Mucosa of descending colon (tissue), 3 donors: Measurements from ENCODE around the gene ANKRD42. TPM values are rescaled to one million over a fixed set of nuclear protein-coding genes. Genes with fewer than 3 reads are reported as not detected.

Experiments
- ATAC-seq: fragments of 200-7000 bp; cut with Tn5 transposase; one replicate; pipeline ENCODE4 v1.9.1; 2020; ENCODE audit warnings: mild to moderate bottlenecking, moderate library complexity
- DNase-seq, 3 donors: peaks; one replicate each; pipeline ENCODE4 v3.0.0-alpha.2; 2020
- H3K36me3 ChIP-seq: fragments of 200-600 bp; one replicate; pipeline ENCODE4 v1.8.0; 2021; ENCODE audit warnings: low read depth, mild to moderate bottlenecking
- H3K4me1 ChIP-seq: fragments of 200-600 bp; one replicate; pipeline ENCODE4 v1.8.0; 2021; ENCODE audit warnings: low read depth, mild to moderate bottlenecking
- H3K4me3 ChIP-seq: fragments of 200-600 bp; one replicate; pipeline ENCODE4 v1.8.0; 2021; ENCODE audit warnings: mild to moderate bottlenecking
- H3K9me3 ChIP-seq: fragments of 200-600 bp; one replicate; pipeline ENCODE4 v1.8.0; 2021; ENCODE audit warnings: mild to moderate bottlenecking
- CTCF ChIP-seq: fragments of 200-600 bp; IDR thresholded peaks from one replicate; pipeline ENCODE4 v1.8.0; 2022; ENCODE audit warnings: antibody characterized with exemption, mild to moderate bottlenecking
- intact Hi-C, 2 donors: fragments of 100-400 bp; cut with DNase I in 1 of 2; cut with micrococcal nuclease in 1 of 2; formaldehyde crosslinking; loops; one replicate each; pipeline versions ENCODE4 v1.11.0 to v1.11.1; 2022; cut with DNase I, micrococcal nuclease
- long read RNA-seq, 2 donors: library from polyadenylated mRNA; unstranded; transcript quantifications; one replicate each; pipeline ENCODE4 v2.0.0, GENCODE V29; 2019 to 2021
- total RNA-seq, 3 donors: library from RNA; stranded (reverse); fragmentation: NEBNext Ultra II Directional in 2 of 3; extraction: Animal tissue kit (Norgen Biotek cat#: 25700) in 2 of 3; gene quantifications; one replicate each; pipeline versions ENCODE4 v1.2.1 to v1.2.4, GENCODE V29; 2021 to 2023
- donor health status: DM: no; HTN: no; CAD: no; lungs with moderate emphysema.
- donor health status: DM: no; HTN: no; CAD: no.
- donor health status: DM: no; HTN: yes; CAD: no.

Gene ANKRD42
- 10 to 100 TPM in 1 of 3 donors, 1 to 10 TPM in 2; 7.7 to 15.3 (median 9.3) TPM for total RNA-seq
- long read RNA-seq, donor 1, full-length matches to known transcripts: 2 of 11 reads
- long read RNA-seq, donor 1, partial matches to known transcripts: 1 of 11 reads
- long read RNA-seq, donor 1, other reads (novel, unspliced or antisense): 8 of 11 reads
- long read RNA-seq, donor 2, partial matches to known transcripts: 1 of 2 reads
- long read RNA-seq, donor 2, other reads (novel, unspliced or antisense): 1 of 2 reads

GRCh38 chr11:83193315-83194280, at the start of gene ANKRD42:
Gene ANKRD42 (plus strand): TSS chr11:83193712. CDS start chr11:83194671, 959 bp downstream.
- Histone ChIP-seq H3K9me3 (no peaks in the 10 kb centered on the region), H3K36me3 (no peaks in the 10 kb centered on the region), H3K4me1 (peaks cover 24% of the 10 kb centered on the region), H3K4me3 (peak within 1 kb of the TSS; percentile 49)
- no peak for TF ChIP-seq CTCF
- ATAC-seq (peak; percentile 96), DNase-seq (peak; percentile 90 to 97 (median 93))
- intact Hi-C loops: no loop called here

DNA sequence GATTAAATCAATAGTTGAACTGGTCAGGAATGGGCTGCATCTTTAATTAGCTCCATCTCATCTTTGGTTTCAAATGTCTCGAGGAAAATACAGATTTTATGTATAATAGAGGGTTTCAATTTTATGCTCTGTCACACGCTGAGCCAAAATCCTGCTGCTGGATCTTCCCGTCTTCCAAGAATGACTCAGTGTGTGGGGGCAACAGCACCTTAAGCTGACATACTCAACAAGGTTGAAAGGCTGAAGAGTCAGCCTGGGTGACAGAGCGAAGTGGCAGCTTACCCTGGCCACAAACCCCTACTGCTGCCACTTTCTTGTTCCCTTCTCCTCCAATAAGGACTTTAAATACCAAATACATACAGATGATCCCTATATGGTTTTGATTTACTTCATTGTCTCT, 45.6 kb upstream of the ANKRD42 start:
- no peak for TF ChIP-seq CTCF
- intact Hi-C loops: no loop called here
- Histone ChIP-seq H3K4me1 (no peaks in the 10 kb centered on the region), H3K4me3 (no peak overlapping the region), H3K9me3 (no peaks in the 10 kb centered on the region), H3K36me3 (no peaks in the 10 kb centered on the region)
- ATAC-seq (no peak), DNase-seq (no peak)

DNA sequence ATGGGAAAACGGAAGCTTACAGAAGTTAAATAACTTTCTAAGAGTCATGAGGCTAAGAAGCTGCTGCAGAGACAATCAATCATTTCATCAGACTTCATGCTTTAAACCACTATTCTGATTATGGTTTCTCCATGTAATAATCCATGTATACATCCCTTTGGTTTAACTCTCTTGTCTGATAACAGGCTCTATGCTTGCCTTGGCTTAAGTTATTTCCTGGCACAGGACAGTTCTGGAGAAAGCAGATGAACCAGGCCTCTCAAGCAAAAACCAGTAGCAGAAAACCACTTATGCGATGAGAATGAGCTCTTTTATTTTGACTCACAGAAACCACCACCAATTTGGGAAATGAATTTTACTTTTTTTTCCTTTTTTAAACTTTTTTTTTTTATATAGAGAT, 43.1 kb upstream of the ANKRD42 start:
- TF ChIP-seq CTCF: no peak
- H3K4me3 ChIP-seq: no peak overlapping the region
- H3K36me3 ChIP-seq: no peaks in the 10 kb centered on the region
- ATAC-seq (no peak), DNase-seq (no peak)
- intact Hi-C loops: no loop called here
- H3K4me1 ChIP-seq: no peaks in the 10 kb centered on the region
- H3K9me3 ChIP-seq: no peaks in the 10 kb centered on the region

DNA sequence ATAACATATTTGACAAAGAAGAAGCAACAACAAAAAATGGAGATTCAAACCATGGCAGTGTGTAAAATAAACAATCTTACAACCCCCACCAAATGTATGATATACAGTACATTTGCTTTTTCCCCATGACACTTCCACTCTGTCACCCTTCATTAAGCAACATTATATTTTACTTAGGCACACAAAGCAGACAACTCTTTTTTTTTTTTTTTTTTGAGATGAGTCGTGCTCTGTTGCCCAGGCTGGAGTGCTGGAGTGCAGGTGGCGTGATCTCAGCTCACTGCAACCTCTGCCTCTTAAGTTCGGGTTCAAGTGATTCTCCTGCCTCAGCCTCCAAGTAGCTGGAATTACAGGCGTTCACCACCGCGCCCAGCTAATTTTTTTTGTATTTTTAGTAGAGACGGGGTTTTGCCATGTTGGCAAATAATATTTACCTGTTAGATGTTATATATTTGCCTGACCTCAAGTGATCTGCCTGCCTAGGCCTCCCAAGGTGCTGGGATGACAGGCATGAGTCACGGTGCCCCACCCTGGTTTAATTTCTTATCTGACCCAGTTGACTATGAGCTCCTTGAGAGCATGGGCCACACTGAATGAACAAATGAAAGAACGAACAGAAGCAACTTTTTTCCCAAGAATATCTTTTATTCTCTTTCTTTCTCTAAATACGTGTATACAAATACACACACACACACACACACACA, 42.1 kb upstream of the ANKRD42 start:
- Histone ChIP-seq H3K9me3 (no peaks in the 10 kb centered on the region), H3K36me3 (no peaks in the 10 kb centered on the region), H3K4me1 (no peaks in the 10 kb centered on the region), H3K4me3 (no peak overlapping the region)
- DNase-seq (peak in 2 of 3 donors; percentile 61 to 79), ATAC-seq (peak; percentile 62)
- TF ChIP-seq CTCF: no peak
- intact Hi-C loops: no loop called here

GRCh38 chr11:83152264-83152663, 41.2 kb upstream of the ANKRD42 start:
- Histone ChIP-seq H3K36me3 (no peaks in the 10 kb centered on the region), H3K9me3 (no peaks in the 10 kb centered on the region), H3K4me3 (no peak overlapping the region), H3K4me1 (no peaks in the 10 kb centered on the region)
- ATAC-seq (no peak), DNase-seq (no peak)
- TF ChIP-seq CTCF: no peak
- intact Hi-C loops: no loop called here
